ENCODE measurements around the gene COQ3. TPM values are rescaled to one million over a fixed set of nuclear protein-coding genes. Genes with fewer than 3 reads are reported as not detected.
"Not testable (repeated sequence)": the region's sequence is repeated elsewhere in the genome, so short reads cannot be mapped to it uniquely, and the experiment has no call there.

Gene COQ3
- total and polyA plus RNA-seq, 4 donors = 3.8 to 9.4 (median 8.0) TPM

DNA sequence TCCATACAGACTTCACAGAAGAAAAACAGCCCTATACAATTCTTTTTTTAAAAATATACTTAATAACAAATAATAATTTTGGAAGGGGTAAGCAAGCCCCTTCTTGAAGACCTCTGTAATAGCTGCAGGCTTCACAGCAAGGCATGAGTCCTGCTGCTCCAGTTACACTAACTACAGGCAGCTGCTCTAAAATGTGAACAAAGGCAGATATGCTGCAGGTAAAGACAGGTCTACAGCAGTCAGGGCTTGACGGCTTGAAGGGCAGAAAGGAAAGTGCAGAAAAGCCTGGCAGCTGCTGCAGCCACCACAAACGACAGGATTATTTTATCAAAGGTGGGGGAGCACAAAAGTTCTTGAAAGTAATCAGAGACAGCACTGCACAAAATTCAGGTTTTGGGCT lies 55.8 kb downstream of the COQ3 start:
- Histone ChIP-seq H3K9ac (ENCODE audit: low read depth in 1 of 2, low read length in 2 of 2) (no peak overlapping the region), H3K27ac (ENCODE audit: low read depth in 1 of 2, low read length in 2 of 2) (no peak overlapping the region), H3K9me3 (ENCODE audit: control insufficient read depth in 4 of 4, low read length in 3 of 4) (no peaks in the 10 kb centered on the region), H3K27me3 (ENCODE audit: control insufficient read depth in 4 of 4, insufficient read depth in 4 of 4, low read length in 3 of 4) (peaks cover 0 to 3% (median 0%) of the 10 kb centered on the region in 4 donors), H3K36me3 (ENCODE audit: control insufficient read depth in 4 of 4, insufficient read depth in 3 of 4, low read depth in 1 of 4, low read length in 3 of 4) (no peaks in the 10 kb centered on the region), H3K4me3 (ENCODE audit: low read depth in 1 of 3, low read length in 3 of 3) (no peak overlapping the region), H3K4me1 (ENCODE audit: control insufficient read depth in 4 of 4, insufficient read depth in 4 of 4, low read length in 3 of 4) (no peaks in the 10 kb centered on the region)
- no peak for TF ChIP-seq JUND (IDR thresholded peaks at IDR 0.05)
- TF ChIP-seq SP1 (IDR thresholded peaks at IDR 0.05) = no peak
- TF ChIP-seq GABPA (IDR thresholded peaks at IDR 0.05 in 1 of 2, conservative IDR thresholded peaks at IDR 0.05 in 1 of 2) = no peak
- TF ChIP-seq NR2F2 (IDR thresholded peaks at IDR 0.05) = no peak
- TF ChIP-seq, protein P1, sequence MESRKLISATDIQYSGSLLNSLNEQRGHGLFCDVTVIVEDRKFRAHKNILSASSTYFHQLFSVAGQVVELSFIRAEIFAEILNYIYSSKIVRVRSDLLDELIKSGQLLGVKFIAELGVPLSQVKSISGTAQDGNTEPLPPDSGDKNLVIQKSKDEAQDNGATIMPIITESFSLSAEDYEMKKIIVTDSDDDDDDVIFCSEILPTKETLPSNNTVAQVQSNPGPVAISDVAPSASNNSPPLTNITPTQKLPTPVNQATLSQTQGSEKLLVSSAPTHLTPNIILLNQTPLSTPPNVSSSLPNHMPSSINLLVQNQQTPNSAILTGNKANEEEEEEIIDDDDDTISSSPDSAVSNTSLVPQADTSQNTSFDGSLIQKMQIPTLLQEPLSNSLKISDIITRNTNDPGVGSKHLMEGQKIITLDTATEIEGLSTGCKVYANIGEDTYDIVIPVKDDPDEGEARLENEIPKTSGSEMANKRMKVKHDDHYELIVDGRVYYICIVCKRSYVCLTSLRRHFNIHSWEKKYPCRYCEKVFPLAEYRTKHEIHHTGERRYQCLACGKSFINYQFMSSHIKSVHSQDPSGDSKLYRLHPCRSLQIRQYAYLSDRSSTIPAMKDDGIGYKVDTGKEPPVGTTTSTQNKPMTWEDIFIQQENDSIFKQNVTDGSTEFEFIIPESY (IDR thresholded peaks at IDR 0.05) = no peak
- no peak for TF ChIP-seq FOXA1 (IDR thresholded peaks at IDR 0.05)
- TF ChIP-seq HNF4A (conservative IDR thresholded peaks at IDR 0.05) = no peak
- DNase-seq (ENCODE audit: low spot score) = no peak
- 41% methylated on average over 2 of the region's 2 CpGs for WGBS

DNA sequence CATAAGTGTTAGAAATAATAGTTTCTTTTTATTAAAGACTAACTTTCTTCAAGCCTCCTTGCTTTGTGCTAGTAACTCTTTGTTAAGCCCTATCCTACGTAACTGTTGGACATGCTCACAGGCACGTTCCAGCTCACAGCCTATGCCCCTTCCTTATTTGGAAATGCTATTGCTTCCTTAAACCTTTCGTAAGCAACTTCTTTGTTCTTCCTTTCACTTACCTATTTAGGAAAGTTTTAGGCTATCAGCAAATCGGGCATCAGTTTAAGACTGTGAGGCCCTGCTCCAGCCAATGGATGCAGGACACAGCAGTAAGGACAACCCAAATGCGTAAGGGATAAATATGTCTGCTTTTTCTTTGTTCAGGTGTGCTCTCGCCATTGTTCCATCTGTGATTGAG lies 58.7 kb downstream of the COQ3 start:
- not testable (repeated sequence) for H3K4me3 ChIP-seq (ENCODE audit: low read depth in 1 of 3, low read length in 3 of 3); H3K9me3 ChIP-seq (ENCODE audit: control insufficient read depth in 4 of 4, low read length in 3 of 4); H3K36me3 ChIP-seq (ENCODE audit: control insufficient read depth in 4 of 4, insufficient read depth in 3 of 4, low read depth in 1 of 4, low read length in 3 of 4); DNase-seq (ENCODE audit: low spot score); H3K27ac ChIP-seq (ENCODE audit: low read depth in 1 of 2, low read length in 2 of 2); H3K27me3 ChIP-seq (ENCODE audit: control insufficient read depth in 4 of 4, insufficient read depth in 4 of 4, low read length in 3 of 4); H3K9ac ChIP-seq (ENCODE audit: low read depth in 1 of 2, low read length in 2 of 2); H3K4me1 ChIP-seq (ENCODE audit: control insufficient read depth in 4 of 4, insufficient read depth in 4 of 4, low read length in 3 of 4)
- 75% methylated on average over 6 of the region's 6 CpGs for WGBS

DNA sequence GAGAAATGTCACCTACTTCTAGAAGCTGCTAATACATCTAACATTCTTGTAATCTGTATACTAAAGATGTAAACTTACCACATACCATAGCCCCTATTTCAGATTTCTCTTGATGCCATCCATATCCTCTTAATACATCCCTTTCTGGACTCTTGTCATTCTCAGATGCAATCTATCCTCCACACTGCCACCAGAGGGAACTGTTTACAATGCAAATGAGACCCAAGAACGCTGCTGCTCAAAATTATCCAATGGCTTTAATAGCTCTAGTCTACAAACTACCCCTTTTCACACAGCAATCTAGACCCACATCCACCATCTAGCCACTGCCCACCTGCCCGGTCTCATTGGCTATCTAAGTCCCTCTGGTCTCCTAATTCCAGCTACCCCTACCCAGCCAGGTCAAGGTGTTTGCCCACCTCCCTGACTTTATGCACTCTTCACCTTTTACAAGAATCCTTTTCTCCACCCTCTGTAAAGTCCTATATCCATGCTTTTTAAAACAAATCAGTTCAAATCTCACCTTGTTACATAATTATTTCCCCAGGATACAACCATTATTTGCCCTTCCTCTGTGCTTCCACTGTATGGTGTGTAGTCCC lies 59.4 kb downstream of the COQ3 start:
- WGBS = 27% methylated on average over 2 of the region's 2 CpGs
- H3K27ac ChIP-seq (ENCODE audit: low read depth in 1 of 2, low read length in 2 of 2) = no peak overlapping the region
- no peak for DNase-seq (ENCODE audit: low spot score)
- H3K9me3 ChIP-seq (ENCODE audit: control insufficient read depth in 4 of 4, low read length in 3 of 4) = no peaks in the 10 kb centered on the region
- H3K27me3 ChIP-seq (ENCODE audit: control insufficient read depth in 4 of 4, insufficient read depth in 4 of 4, low read length in 3 of 4) = peaks cover 0 to 3% (median 0%) of the 10 kb centered on the region in 4 donors
- no peak overlapping the region for H3K9ac ChIP-seq (ENCODE audit: low read depth in 1 of 2, low read length in 2 of 2)
- H3K36me3 ChIP-seq (ENCODE audit: control insufficient read depth in 4 of 4, insufficient read depth in 3 of 4, low read depth in 1 of 4, low read length in 3 of 4) = no peaks in the 10 kb centered on the region
- TF ChIP-seq FOXA1 (IDR thresholded peaks at IDR 0.05) (no peak), HNF4G (IDR thresholded peaks at IDR 0.05) (no peak), RAD21 (IDR thresholded peaks at IDR 0.05) (peak; percentile 80 to 86), GABPA (IDR thresholded peaks at IDR 0.05 in 1 of 2, conservative IDR thresholded peaks at IDR 0.05 in 1 of 2) (no peak)
- TF ChIP-seq, protein P2, sequence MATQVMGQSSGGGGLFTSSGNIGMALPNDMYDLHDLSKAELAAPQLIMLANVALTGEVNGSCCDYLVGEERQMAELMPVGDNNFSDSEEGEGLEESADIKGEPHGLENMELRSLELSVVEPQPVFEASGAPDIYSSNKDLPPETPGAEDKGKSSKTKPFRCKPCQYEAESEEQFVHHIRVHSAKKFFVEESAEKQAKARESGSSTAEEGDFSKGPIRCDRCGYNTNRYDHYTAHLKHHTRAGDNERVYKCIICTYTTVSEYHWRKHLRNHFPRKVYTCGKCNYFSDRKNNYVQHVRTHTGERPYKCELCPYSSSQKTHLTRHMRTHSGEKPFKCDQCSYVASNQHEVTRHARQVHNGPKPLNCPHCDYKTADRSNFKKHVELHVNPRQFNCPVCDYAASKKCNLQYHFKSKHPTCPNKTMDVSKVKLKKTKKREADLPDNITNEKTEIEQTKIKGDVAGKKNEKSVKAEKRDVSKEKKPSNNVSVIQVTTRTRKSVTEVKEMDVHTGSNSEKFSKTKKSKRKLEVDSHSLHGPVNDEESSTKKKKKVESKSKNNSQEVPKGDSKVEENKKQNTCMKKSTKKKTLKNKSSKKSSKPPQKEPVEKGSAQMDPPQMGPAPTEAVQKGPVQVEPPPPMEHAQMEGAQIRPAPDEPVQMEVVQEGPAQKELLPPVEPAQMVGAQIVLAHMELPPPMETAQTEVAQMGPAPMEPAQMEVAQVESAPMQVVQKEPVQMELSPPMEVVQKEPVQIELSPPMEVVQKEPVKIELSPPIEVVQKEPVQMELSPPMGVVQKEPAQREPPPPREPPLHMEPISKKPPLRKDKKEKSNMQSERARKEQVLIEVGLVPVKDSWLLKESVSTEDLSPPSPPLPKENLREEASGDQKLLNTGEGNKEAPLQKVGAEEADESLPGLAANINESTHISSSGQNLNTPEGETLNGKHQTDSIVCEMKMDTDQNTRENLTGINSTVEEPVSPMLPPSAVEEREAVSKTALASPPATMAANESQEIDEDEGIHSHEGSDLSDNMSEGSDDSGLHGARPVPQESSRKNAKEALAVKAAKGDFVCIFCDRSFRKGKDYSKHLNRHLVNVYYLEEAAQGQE (IDR thresholded peaks at IDR 0.05) = no peak
- TF ChIP-seq, protein P3, sequence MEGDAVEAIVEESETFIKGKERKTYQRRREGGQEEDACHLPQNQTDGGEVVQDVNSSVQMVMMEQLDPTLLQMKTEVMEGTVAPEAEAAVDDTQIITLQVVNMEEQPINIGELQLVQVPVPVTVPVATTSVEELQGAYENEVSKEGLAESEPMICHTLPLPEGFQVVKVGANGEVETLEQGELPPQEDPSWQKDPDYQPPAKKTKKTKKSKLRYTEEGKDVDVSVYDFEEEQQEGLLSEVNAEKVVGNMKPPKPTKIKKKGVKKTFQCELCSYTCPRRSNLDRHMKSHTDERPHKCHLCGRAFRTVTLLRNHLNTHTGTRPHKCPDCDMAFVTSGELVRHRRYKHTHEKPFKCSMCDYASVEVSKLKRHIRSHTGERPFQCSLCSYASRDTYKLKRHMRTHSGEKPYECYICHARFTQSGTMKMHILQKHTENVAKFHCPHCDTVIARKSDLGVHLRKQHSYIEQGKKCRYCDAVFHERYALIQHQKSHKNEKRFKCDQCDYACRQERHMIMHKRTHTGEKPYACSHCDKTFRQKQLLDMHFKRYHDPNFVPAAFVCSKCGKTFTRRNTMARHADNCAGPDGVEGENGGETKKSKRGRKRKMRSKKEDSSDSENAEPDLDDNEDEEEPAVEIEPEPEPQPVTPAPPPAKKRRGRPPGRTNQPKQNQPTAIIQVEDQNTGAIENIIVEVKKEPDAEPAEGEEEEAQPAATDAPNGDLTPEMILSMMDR (IDR thresholded peaks at IDR 0.05; ENCODE audit: low read depth, low read length, missing input control) = peak; percentile 52
- no peaks in the 10 kb centered on the region for H3K4me1 ChIP-seq (ENCODE audit: control insufficient read depth in 4 of 4, insufficient read depth in 4 of 4, low read length in 3 of 4)
- no peak overlapping the region for H3K4me3 ChIP-seq (ENCODE audit: low read depth in 1 of 3, low read length in 3 of 3)
